Vagina (tissue), 2 donors: ENCODE measurements around the gene GJC2.

Experiments
- POLR2A ChIP-seq, 2 donors: fragments of 450-650 bp; IDR thresholded peaks; one replicate each; pipeline ENCODE4 v1.6.1; 2017; ENCODE audit warnings: antibody characterized with exemption in 2 of 2, mild to moderate bottlenecking in 2 of 2, moderate library complexity in 2 of 2
- POLR2AphosphoS5 ChIP-seq, 2 donors: sonication (generic); formaldehyde crosslinking; IDR thresholded peaks; one replicate each; pipeline ENCODE4 v1.9.0; 2017; ENCODE audit warnings: antibody characterized with exemption in 2 of 2, mild to moderate bottlenecking in 2 of 2, low read depth in 1 of 2; ENCODE audit not compliant: insufficient read depth in 1 of 2
- TF ChIP-seq, protein P1 (sequence below), 3 experiments: fragments of 450-650 bp in 2 of 3; fragments of 200-600 bp in 1 of 3; sonication (generic) in 1 of 3; IDR thresholded peaks; one replicate each; pipeline ENCODE4 v1.5.1; 2017 to 2019; ENCODE audit warnings: antibody characterized with exemption in 3 of 3, mild to moderate bottlenecking in 2 of 3, moderate library complexity in 2 of 3

DNA sequence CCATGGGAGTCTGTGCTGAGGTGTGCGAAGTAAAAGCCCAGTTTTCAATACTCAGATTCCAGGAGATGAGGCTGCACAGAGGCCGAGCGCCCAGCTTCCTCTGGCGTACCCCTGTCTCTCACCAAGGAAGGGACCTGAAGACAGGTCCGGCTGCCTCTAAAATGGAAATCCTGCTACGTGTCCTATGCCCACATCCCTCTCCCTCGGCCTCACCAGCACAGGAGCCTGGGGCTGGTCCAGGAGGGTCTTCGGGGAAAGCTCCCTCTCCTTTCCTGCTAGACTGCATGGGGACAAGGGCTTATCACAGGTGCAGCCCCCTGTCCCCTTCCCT is 41.0 kb upstream of the GJC2 start:
- TF ChIP-seq POLR2A (IDR thresholded peaks at IDR 0.05) (no peak), POLR2AphosphoS5 (IDR thresholded peaks at IDR 0.05; ENCODE audit: insufficient read depth in 1 of 2, low read depth in 1 of 2) (no peak)
- TF ChIP-seq, protein P1, sequence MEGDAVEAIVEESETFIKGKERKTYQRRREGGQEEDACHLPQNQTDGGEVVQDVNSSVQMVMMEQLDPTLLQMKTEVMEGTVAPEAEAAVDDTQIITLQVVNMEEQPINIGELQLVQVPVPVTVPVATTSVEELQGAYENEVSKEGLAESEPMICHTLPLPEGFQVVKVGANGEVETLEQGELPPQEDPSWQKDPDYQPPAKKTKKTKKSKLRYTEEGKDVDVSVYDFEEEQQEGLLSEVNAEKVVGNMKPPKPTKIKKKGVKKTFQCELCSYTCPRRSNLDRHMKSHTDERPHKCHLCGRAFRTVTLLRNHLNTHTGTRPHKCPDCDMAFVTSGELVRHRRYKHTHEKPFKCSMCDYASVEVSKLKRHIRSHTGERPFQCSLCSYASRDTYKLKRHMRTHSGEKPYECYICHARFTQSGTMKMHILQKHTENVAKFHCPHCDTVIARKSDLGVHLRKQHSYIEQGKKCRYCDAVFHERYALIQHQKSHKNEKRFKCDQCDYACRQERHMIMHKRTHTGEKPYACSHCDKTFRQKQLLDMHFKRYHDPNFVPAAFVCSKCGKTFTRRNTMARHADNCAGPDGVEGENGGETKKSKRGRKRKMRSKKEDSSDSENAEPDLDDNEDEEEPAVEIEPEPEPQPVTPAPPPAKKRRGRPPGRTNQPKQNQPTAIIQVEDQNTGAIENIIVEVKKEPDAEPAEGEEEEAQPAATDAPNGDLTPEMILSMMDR (IDR thresholded peaks at IDR 0.05) = no peak
